ENCODE data around the gene SLIT3.
"Not testable (repeated sequence)": the region's sequence is repeated elsewhere in the genome, so short reads cannot be mapped to it uniquely, and the experiment has no call there.

SLIT3 gene

GRCh38 chr5:168749391-168750100 is 551.4 kb downstream of the SLIT3 start:
- no peak for FAIRE-seq

- no peak for FAIRE-seq
Measured at GRCh38 chr5:168747987-168748777, 552.8 kb downstream of the SLIT3 start.

GRCh38 chr5:168746893-168747640 is 553.9 kb downstream of the SLIT3 start:
- no peak for FAIRE-seq

- not testable (repeated sequence) for FAIRE-seq
Measured at GRCh38 chr5:168746126-168746892, 554.6 kb downstream of the SLIT3 start.

GRCh38 chr5:168743617-168744016 is 557.3 kb downstream of the SLIT3 start:
- FAIRE-seq, result no peak

- not testable (repeated sequence) for FAIRE-seq
Measured at GRCh38 chr5:168742311-168742710, 558.6 kb downstream of the SLIT3 start.

- FAIRE-seq, result no peak
Measured at GRCh38 chr5:168740811-168741213, 560.1 kb downstream of the SLIT3 start.

- FAIRE-seq, result no peak
Measured at GRCh38 chr5:168740092-168740800, 560.7 kb downstream of the SLIT3 start.

GRCh38 chr5:168737066-168737465 is 563.9 kb downstream of the SLIT3 start:
- FAIRE-seq, result no peak

- no peak for FAIRE-seq
Measured at GRCh38 chr5:168736281-168736831, 564.6 kb downstream of the SLIT3 start.

GRCh38 chr5:168734620-168735300 is 566.2 kb downstream of the SLIT3 start:
- FAIRE-seq, result no peak

- FAIRE-seq, result no peak
Measured at GRCh38 chr5:168734119-168734518, 566.8 kb downstream of the SLIT3 start.

- FAIRE-seq, result no peak
Measured at GRCh38 chr5:168728546-168729211, 572.3 kb downstream of the SLIT3 start.

- FAIRE-seq, result no peak
Measured at GRCh38 chr5:168727547-168727946, 573.4 kb downstream of the SLIT3 start.

- no peak for FAIRE-seq
Measured at GRCh38 chr5:168726342-168726741, 574.6 kb downstream of the SLIT3 start.

- FAIRE-seq, result no peak
Measured at GRCh38 chr5:168724227-168724626, 576.7 kb downstream of the SLIT3 start.

GRCh38 chr5:168723037-168723436 is 577.9 kb downstream of the SLIT3 start:
- no peak for FAIRE-seq

GRCh38 chr5:168721966-168722365 is 579.0 kb downstream of the SLIT3 start:
- FAIRE-seq, result no peak

- no peak for FAIRE-seq
Measured at GRCh38 chr5:168721002-168721753, 579.8 kb downstream of the SLIT3 start.

GRCh38 chr5:168720575-168720974 is 580.4 kb downstream of the SLIT3 start:
- FAIRE-seq, result no peak
